HUES48 (cell line): ENCODE data around the gene CERS6.

Experiments
- H3K27ac ChIP-seq: one replicate; pipeline ENCODE4 v1.7.0; 2013; ENCODE audit warnings: low read depth, low read length, inconsistent platforms
- H3K27me3 ChIP-seq: 2 replicates; pipeline ENCODE4 v1.6.1; 2013; ENCODE audit warnings: mild to moderate bottlenecking, low read length; ENCODE audit not compliant: control insufficient read depth, insufficient read depth
- H3K36me3 ChIP-seq: 2 replicates; pipeline ENCODE4 v1.6.1; 2013; ENCODE audit warnings: low read length; ENCODE audit not compliant: control insufficient read depth, insufficient read depth
- H3K4me1 ChIP-seq: 2 replicates; pipeline ENCODE4 v1.6.1; 2013; ENCODE audit warnings: mild to moderate bottlenecking, low read length; ENCODE audit not compliant: control insufficient read depth, insufficient read depth
- H3K4me3 ChIP-seq: 2 replicates; pipeline ENCODE4 v1.5.1; 2013; ENCODE audit warnings: mild to moderate bottlenecking, low read depth, low read length
- H3K9ac ChIP-seq: 2 replicates; pipeline ENCODE4 v1.6.1; 2013; ENCODE audit warnings: mild to moderate bottlenecking, low read depth, low read length, moderate library complexity
- H3K9me3 ChIP-seq: 2 replicates; pipeline ENCODE4 v1.6.1; 2013; ENCODE audit warnings: low read length; ENCODE audit not compliant: control insufficient read depth, insufficient read depth

Gene CERS6

DNA sequence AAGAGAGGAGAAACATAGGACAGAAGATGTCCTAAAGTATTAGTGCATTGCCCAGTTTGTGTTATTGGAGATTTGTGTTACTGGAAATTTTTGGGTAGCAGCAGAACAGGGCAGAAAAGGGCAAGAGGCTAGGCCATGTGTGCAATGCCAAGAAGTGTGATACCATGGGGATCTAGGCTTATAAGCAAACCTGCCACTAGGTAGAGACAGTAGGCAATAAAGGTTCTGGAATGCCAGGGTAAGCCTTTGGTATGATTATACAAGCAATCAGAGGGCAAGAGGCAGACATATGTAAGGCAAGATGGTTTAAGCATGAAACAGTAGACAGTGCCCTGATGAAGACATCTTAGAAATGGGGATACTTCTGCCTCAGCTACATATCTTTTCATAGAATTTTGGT, 12.3 kb upstream of the CERS6 start:
- Histone ChIP-seq H3K4me1 (no peaks in the 10 kb centered on the region), H3K36me3 (no peaks in the 10 kb centered on the region), H3K9me3 (no peaks in the 10 kb centered on the region), H3K27me3 (no peaks in the 10 kb centered on the region), H3K9ac (no peak overlapping the region), H3K27ac (no peak overlapping the region), H3K4me3 (no peak overlapping the region)

GRCh38 chr2:168445960-168446359, 10.1 kb upstream of the CERS6 start:
- H3K4me3 ChIP-seq, result no peak overlapping the region
- no peaks in the 10 kb centered on the region for H3K4me1 ChIP-seq
- H3K27me3 ChIP-seq, result no peaks in the 10 kb centered on the region

DNA sequence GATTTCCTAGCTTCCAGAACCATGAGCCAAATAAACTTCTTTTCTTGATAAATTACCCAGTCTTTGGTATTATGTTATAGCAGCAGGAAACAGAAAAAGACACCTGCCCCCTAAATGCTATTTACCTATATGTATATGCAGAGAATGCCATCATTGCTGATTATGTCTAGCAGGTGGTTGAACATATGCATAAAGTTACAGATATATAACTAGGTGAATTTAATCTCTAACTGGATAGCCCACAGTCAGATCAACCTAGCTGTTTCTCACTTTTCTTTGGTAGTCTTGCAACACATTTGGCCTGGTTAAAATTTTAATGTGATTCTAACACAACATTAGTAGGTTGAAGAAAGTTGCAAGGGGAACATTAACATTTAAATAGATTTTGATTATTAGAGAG, 7.1 kb upstream of the CERS6 start:
- Histone ChIP-seq H3K27ac (no peak overlapping the region), H3K4me1 (no peaks in the 10 kb centered on the region), H3K36me3 (no peaks in the 10 kb centered on the region), H3K4me3 (no peak overlapping the region), H3K27me3 (no peaks in the 10 kb centered on the region), H3K9ac (no peak overlapping the region), H3K9me3 (no peaks in the 10 kb centered on the region)

More at GRCh38 chr2:168445960-168446359, 10.1 kb upstream of the CERS6 start:
- Histone ChIP-seq H3K9me3 (no peaks in the 10 kb centered on the region), H3K9ac (no peak overlapping the region), H3K27ac (no peak overlapping the region), H3K36me3 (no peaks in the 10 kb centered on the region)

- no peak overlapping the region for H3K9ac ChIP-seq
- no peaks in the 10 kb centered on the region for H3K36me3 ChIP-seq
- H3K27me3 ChIP-seq, result 0 out of 2 replicates have a peak, but pooled peaks cover under 1% of the 10 kb centered on the region
- H3K4me1 ChIP-seq, result no peaks in the 10 kb centered on the region
- no peak overlapping the region for H3K27ac ChIP-seq
- no peak overlapping the region for H3K4me3 ChIP-seq
- peaks cover under 1% of the 10 kb centered on the region; the same call in 1 of the 2 replicates for H3K9me3 ChIP-seq
These were observed 6.7 kb upstream of the CERS6 start for GRCh38 chr2:168449419-168449818.

GRCh38 chr2:168450171-168450570, 5.9 kb upstream of the CERS6 start:
- no peak overlapping the region for H3K4me3 ChIP-seq
- H3K36me3 ChIP-seq, result no peaks in the 10 kb centered on the region
- H3K9me3 ChIP-seq, result peaks cover 4% of the 10 kb centered on the region
- H3K27ac ChIP-seq, result no peak overlapping the region
- 0 out of 2 replicates have a peak, but pooled peaks cover under 1% of the 10 kb centered on the region for H3K4me1 ChIP-seq
- H3K9ac ChIP-seq, result no peak overlapping the region
- H3K27me3 ChIP-seq, result peaks cover 6% of the 10 kb centered on the region; the same call in 1 of the 2 replicates

DNA sequence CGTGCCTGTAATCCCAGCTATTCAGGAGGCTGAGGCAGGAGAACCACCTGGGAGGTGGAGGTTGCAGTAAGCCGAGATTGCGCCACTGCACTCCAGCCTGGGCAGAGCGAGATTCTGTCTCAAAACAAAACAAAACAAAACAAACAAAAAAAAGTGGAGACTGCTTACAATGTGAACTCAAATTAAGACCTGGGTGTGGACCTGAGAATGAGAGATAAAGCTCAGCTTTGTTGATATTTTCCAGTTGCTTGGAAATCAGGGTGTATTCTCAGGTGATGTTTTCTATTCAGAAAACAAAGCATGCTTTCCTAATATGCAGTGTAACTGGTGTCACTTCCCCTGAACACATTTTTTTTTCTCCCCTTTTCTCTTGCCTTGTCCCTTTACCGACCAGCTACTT, 5.3 kb upstream of the CERS6 start:
- Histone ChIP-seq H3K4me3 (no peak overlapping the region), H3K27me3 (peaks cover 9% of the 10 kb centered on the region; the same call in 1 of the 2 replicates), H3K4me1 (0 out of 2 replicates have a peak, but pooled peaks cover 3% of the 10 kb centered on the region), H3K9me3 (peaks cover 4% of the 10 kb centered on the region), H3K27ac (no peak overlapping the region), H3K9ac (no peak overlapping the region), H3K36me3 (no peaks in the 10 kb centered on the region)

GRCh38 chr2:168452781-168453180, 3.3 kb upstream of the CERS6 start:
- no peak overlapping the region for H3K9ac ChIP-seq
- peaks cover 12% of the 10 kb centered on the region; the same call in 1 of the 2 replicates for H3K4me1 ChIP-seq
- no peaks in the 10 kb centered on the region for H3K36me3 ChIP-seq
- peaks cover 19% of the 10 kb centered on the region for H3K27me3 ChIP-seq
- H3K9me3 ChIP-seq, result peaks cover 4% of the 10 kb centered on the region
- no peak overlapping the region for H3K4me3 ChIP-seq
- no peak overlapping the region for H3K27ac ChIP-seq

DNA sequence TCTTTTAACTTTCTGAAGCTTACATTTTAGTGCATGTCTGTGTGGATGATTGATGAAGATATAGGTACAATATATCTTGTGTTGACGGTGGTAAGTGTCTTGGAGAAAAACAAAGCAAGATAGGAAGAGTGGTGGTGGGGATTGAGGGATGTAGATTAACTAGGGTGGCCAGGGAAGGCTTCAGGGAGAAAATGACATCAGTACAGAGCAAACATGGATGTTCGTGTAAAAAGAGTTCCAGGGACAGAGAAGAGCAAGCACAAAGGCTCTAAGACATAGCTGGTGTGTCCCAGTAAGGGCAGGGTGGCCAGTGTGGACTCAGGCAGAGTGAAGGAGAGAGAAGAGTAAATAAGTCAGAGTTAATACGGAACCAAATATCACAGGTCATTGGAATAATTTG, 2.7 kb upstream of the CERS6 start:
- Histone ChIP-seq H3K9ac (no peak overlapping the region), H3K36me3 (no peaks in the 10 kb centered on the region), H3K27me3 (peaks cover 20% of the 10 kb centered on the region), H3K4me1 (peaks cover 17% of the 10 kb centered on the region; the same call in 1 of the 2 replicates), H3K27ac (no peak overlapping the region), H3K4me3 (no peak overlapping the region), H3K9me3 (peaks cover 4% of the 10 kb centered on the region)

- Histone ChIP-seq H3K36me3 (no peaks in the 10 kb centered on the region), H3K4me3 (peak overlapping the region; percentile 82), H3K27me3 (peaks cover 22% of the 10 kb centered on the region), H3K27ac (no peak overlapping the region), H3K9ac (no peak overlapping the region), H3K9me3 (peaks cover 4% of the 10 kb centered on the region), H3K4me1 (peaks cover 19% of the 10 kb centered on the region; the same call in 1 of the 2 replicates)
These were observed 1.1 kb upstream of the CERS6 start for GRCh38 chr2:168454737-168455644.

GRCh38 chr2:168456521-168457189, 583 bp downstream of the CERS6 start:
- H3K27me3 ChIP-seq, result peaks cover 22% of the 10 kb centered on the region
- H3K36me3 ChIP-seq, result no peaks in the 10 kb centered on the region
- peak overlapping the region; percentile 82 for H3K4me3 ChIP-seq
- peaks cover 19% of the 10 kb centered on the region; the same call in 1 of the 2 replicates for H3K4me1 ChIP-seq
- peak overlapping the region; percentile 79 for H3K27ac ChIP-seq
- peaks cover 4% of the 10 kb centered on the region for H3K9me3 ChIP-seq
- H3K9ac ChIP-seq, result peak overlapping the region; percentile 32
